Esophagus muscularis mucosa (tissue), 4 donors: ENCODE measurements around the gene ATXN3.

Experiments
- CTCF ChIP-seq, 3 experiments: fragments of 200-600 bp in 2 of 3; fragments of 450-650 bp in 1 of 3; sonication (generic) in 2 of 3; IDR thresholded peaks; one replicate each; pipeline ENCODE4 v1.5.1; 2017 to 2019; ENCODE audit warnings: antibody characterized with exemption in 3 of 3, mild to moderate bottlenecking in 2 of 3, moderate library complexity in 1 of 3
- EP300 ChIP-seq: sonication (generic); formaldehyde crosslinking; IDR thresholded peaks from one replicate; pipeline ENCODE4 v1.6.1; 2017; ENCODE audit warnings: antibody characterized with exemption
- POLR2AphosphoS5 ChIP-seq, 2 donors: sonication (generic); formaldehyde crosslinking; IDR thresholded peaks; one replicate each; pipeline ENCODE4 v1.6.1; 2017; ENCODE audit warnings: antibody characterized with exemption in 2 of 2

GRCh38 chr14:92154283-92154942 lies 48.0 kb upstream of the ATXN3 start:
- no peak for TF ChIP-seq CTCF (IDR thresholded peaks at IDR 0.05)
- no peak for TF ChIP-seq EP300
- no peak for TF ChIP-seq POLR2AphosphoS5 (IDR thresholded peaks at IDR 0.05)
